ENCODE measurements around the gene SCCPDH.
"Not testable (repeated sequence)": the region's sequence is repeated elsewhere in the genome, so short reads cannot be mapped to it uniquely, and the experiment has no call there.

SCCPDH gene

GRCh38 chr1:246803883-246804282 is 79.7 kb downstream of the SCCPDH start:
- no peak for TF ChIP-seq CTCF (IDR thresholded peaks at IDR 0.05; ENCODE audit: insufficient read depth, low read length, missing control alignments)
- CTCF ChIA-PET: interaction anchor here (1.5 kb wide), 1 partner anchor 10 kb away, joined by 4 read pairs; no protein-coding TSS in a partner anchor
- DNase-seq (ENCODE audit: low read depth, low spot score): no peak
- POLR2A ChIA-PET: interaction anchor here (0.7 kb wide), 1 partner anchor 32 kb away, joined by 3 read pairs; no protein-coding TSS in a partner anchor
- H3K4me3 ChIP-seq (ENCODE audit: low read depth, low read length): no peak overlapping the region

- no peak for DNase-seq (ENCODE audit: low read depth, low spot score)
- no peak for TF ChIP-seq CTCF (IDR thresholded peaks at IDR 0.05; ENCODE audit: insufficient read depth, low read length, missing control alignments)
- H3K4me3 ChIP-seq (ENCODE audit: low read depth, low read length): no peak overlapping the region
- POLR2A ChIA-PET: no interaction called here
- CTCF ChIA-PET: no interaction called here
Observed at GRCh38 chr1:246805135-246805716, 81.0 kb downstream of the SCCPDH start.

DNA sequence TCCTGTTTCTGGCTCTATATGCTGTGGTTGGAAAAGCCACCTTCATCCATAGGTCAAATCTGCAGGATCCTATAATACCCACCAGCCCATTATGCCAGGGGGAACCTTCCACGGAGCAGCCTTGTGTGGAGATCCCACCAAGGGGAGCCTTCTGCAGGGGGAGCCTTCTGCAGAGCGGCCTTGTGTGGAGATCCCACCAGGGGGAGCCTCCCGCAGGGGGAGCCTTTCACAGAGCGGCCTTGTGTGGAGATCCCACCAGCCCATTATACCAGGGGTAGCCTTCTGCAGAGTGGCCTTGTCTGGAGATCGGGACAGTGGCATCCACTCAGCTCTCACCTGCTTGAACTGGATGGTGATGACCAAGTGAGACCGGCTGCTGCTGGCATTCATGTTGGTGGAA is 85.3 kb downstream of the SCCPDH start:
- TF ChIP-seq CTCF (IDR thresholded peaks at IDR 0.05; ENCODE audit: insufficient read depth, low read length, missing control alignments): no peak
- ChIA-PET CTCF (no interaction called here), POLR2A (no interaction called here)

DNA sequence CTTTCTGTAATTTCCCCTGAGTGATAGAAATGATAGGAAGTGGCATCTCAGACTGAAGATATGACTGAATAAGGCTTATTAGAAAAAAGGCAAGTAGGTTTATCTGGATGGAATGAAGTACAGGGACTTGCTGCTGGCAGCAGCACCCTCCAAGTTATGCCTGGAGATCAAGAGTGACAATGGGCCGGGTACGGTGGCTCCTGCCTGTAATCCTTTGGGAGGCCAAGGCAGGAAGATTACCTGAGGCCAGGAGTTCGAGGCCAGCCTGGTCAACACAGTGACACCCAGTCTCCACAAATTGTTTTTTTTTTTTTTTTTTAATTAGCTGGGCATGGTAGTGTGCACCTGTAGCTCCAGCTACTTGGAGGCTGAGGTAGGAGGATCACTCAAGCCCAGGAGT is 87.8 kb downstream of the SCCPDH start:
- TF ChIP-seq CTCF (IDR thresholded peaks at IDR 0.05; ENCODE audit: insufficient read depth, low read length, missing control alignments): no peak
- ChIA-PET CTCF (no interaction called here), POLR2A (no interaction called here)
- no peak for DNase-seq (ENCODE audit: low read depth, low spot score)
- H3K4me3 ChIP-seq (ENCODE audit: low read depth, low read length): no peak overlapping the region

More for the DNA sequence above, 85.3 kb downstream of the SCCPDH start:
- H3K4me3 ChIP-seq (ENCODE audit: low read depth, low read length): no peak overlapping the region
- no peak for DNase-seq (ENCODE audit: low read depth, low spot score)

GRCh38 chr1:246813325-246813724 is 89.1 kb downstream of the SCCPDH start:
- H3K4me3 ChIP-seq (ENCODE audit: low read depth, low read length); CTCF ChIA-PET; DNase-seq (ENCODE audit: low read depth, low spot score): not testable (repeated sequence)
- POLR2A ChIA-PET: interaction anchor here (0.7 kb wide), 1 partner anchor 32 kb away, joined by 3 read pairs; no protein-coding TSS in a partner anchor

DNA sequence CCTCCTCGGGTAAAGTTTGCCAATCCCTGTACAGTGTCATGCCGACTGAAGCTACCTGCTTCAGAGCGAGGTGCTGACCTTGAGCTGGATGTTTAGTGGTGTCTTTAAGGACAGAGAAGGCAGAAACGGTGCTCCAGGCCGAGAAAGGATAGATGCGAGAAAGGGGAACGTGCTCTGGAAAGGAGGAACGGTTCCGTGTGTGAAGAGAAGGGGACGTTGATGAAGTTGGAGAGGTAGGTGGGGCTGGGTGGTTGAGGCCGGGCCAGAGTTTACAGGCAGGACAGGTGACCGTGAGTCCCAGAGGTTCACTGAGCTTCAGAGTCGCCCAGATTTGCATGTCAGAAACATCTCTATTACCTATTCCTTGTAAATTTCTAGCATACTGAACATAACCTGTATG is 90.7 kb downstream of the SCCPDH start:
- H3K4me3 ChIP-seq (ENCODE audit: low read depth, low read length): no peak overlapping the region
- no peak for DNase-seq (ENCODE audit: low read depth, low spot score)
- POLR2A ChIA-PET: interaction anchor here (0.6 kb wide), 1 partner anchor 13 kb away, joined by 3 read pairs; no protein-coding TSS in a partner anchor
- TF ChIP-seq CTCF (IDR thresholded peaks at IDR 0.05; ENCODE audit: insufficient read depth, low read length, missing control alignments): no peak
- CTCF ChIA-PET: interaction anchor here (1.0 kb wide), 1 partner anchor 11 kb away, joined by 4 read pairs; no protein-coding TSS in a partner anchor

All from AG04449 (cell line).